Common myeloid progenitor, CD34-positive (primary cell): ENCODE results near the gene TFR2.

ENCODE experiments used
- CTCF ChIA-PET: fragments of 350-600 bp; sonication (Branson Sonifier 250); formaldehyde crosslinking; loops from one replicate; lab custom pipeline; 2021; ENCODE audit warnings: antibody characterized with exemption; lab: Charles Lee
- POLR2A ChIA-PET: fragments of 350-600 bp; sonication (Branson Sonifier 250); formaldehyde crosslinking; loops from one replicate; lab custom pipeline; 2021; ENCODE audit warnings: antibody characterized with exemption; lab: Charles Lee
- DNase-seq, 3 donors: peaks; one replicate each; pipeline versions ENCODE4 v3.0.0 to v3.0.0-alpha.2; 2013
- H3K27ac ChIP-seq, 2 experiments: 1 replicate in 1 of 2; 2 replicates in 1 of 2; pipeline ENCODE4 v1.7.0; 2013; ENCODE audit warnings: inconsistent platforms in 2 of 2, low read length in 2 of 2, mild to moderate bottlenecking in 2 of 2, low read depth in 1 of 2, moderate library complexity in 1 of 2; ENCODE audit not compliant: severe bottlenecking in 2 of 2, insufficient read depth in 1 of 2, poor library complexity in 1 of 2
- H3K27me3 ChIP-seq, 5 experiments: replicated peaks in 2 of 5; 1 replicate in 3 of 5; 2 replicates in 2 of 5; pipeline versions ENCODE4 v1.6.1 to v1.7.0; 2013; ENCODE audit warnings: low read length in 4 of 5, mild to moderate bottlenecking in 2 of 5, moderate library complexity in 2 of 5, inconsistent platforms in 1 of 5; ENCODE audit not compliant: insufficient read depth in 5 of 5, control insufficient read depth in 4 of 5
- H3K36me3 ChIP-seq, 4 experiments: 1 replicate in 2 of 4; 2 replicates in 2 of 4; pipeline versions ENCODE4 v1.6.1 to v1.7.0; 2013; ENCODE audit warnings: low read length in 3 of 4, control low read depth in 1 of 4, mild to moderate bottlenecking in 1 of 4; ENCODE audit not compliant: control insufficient read depth in 4 of 4, insufficient read depth in 4 of 4
- H3K4me1 ChIP-seq, 4 experiments: 1 replicate in 3 of 4; 2 replicates in 1 of 4; pipeline versions ENCODE4 v1.6.1 to v1.7.1; 2013; ENCODE audit warnings: low read length in 3 of 4, mild to moderate bottlenecking in 3 of 4, control low read depth in 1 of 4, inconsistent platforms in 1 of 4, moderate library complexity in 1 of 4; ENCODE audit not compliant: control insufficient read depth in 4 of 4, insufficient read depth in 4 of 4; ENCODE audit errors: control extremely low read depth in 1 of 4
- H3K4me3 ChIP-seq, 7 experiments: 1 replicate in 4 of 7; 2 replicates in 3 of 7; pipeline versions ENCODE4 v1.5.1 to v1.7.0; 2013; ENCODE audit warnings: mild to moderate bottlenecking in 7 of 7, low read length in 6 of 7, moderate library complexity in 6 of 7, inconsistent platforms in 2 of 7, low read depth in 2 of 7, control low read depth in 1 of 7; ENCODE audit not compliant: insufficient read depth in 4 of 7, control insufficient read depth in 1 of 7; ENCODE audit errors: extremely low read depth in 1 of 7
- H3K9me3 ChIP-seq, 5 experiments: 1 replicate in 4 of 5; 2 replicates in 1 of 5; pipeline versions ENCODE4 v1.6.1 to v1.7.1; 2013; ENCODE audit warnings: low read length in 4 of 5, mild to moderate bottlenecking in 2 of 5, inconsistent platforms in 1 of 5, low read depth in 1 of 5, moderate library complexity in 1 of 5; ENCODE audit not compliant: control insufficient read depth in 4 of 5, insufficient read depth in 2 of 5; ENCODE audit errors: control extremely low read depth in 1 of 5
- WGBS: methylation state at CpG from one replicate; pipeline ENCODE4 v1.1.5; 2013; ENCODE audit not compliant: insufficient coverage; 5-methylcytosine and 5-hydroxymethylcytosine counted together

TFR2 gene

DNA sequence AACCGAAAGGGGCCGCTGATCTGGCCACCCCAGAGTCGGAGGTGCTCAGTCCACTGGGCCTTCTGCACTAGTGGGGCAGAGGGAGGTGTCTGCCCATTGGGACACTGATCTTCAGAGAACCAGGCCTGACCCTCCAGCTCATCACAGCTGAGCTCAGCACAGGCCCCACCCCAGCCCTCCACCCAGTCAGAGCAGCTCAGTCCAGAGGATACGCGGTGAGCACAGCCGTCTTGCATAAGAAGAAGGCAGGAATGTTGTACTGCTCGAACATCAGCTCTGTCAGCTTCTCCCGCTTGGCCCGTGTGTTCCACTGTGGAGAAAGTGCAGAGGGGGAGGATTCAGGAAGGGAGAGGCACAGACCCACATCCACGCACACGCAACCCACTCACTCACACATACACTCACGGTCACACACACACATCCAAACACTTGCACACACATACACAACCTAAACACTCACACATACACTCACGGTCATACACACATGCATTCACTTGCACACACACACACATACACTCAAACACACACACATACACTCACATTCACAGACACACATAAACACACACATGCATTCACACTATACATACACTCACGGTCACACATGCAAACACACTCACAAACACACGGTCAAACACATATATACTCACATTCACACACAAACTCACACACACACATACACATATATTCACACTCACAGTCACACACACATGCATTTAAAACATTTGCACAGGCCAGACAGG, 8.6 kb upstream of the TFR2 start:
- ChIA-PET CTCF (interaction anchor here (1.1 kb wide), 1 partner anchor 16 kb away, joined by 5 read pairs; no protein-coding TSS in a partner anchor), POLR2A (no interaction called here)
- H3K27ac ChIP-seq: no peak overlapping the region

DNA sequence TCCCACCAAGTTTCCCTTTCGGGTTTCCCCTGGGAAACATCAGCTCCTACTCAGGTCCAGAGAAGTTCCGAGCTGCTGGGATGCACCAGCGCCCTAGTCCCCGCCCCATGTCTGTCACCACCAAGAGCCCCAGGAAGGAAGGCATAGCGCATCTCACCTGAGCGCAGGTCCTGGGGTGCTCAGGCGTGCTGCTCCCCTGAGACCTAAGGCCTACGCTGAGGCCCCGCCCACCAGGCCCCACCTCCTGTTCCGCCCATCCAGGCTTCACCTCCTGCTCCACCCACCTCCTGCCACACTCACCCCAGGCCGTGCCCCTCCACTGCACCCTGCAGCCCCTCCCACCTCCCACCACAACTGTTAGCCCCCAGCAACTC, 1.2 kb upstream of the TFR2 start:
- POLR2A ChIA-PET: no interaction called here
- peak; percentile 22 to 57 (median 35) for DNase-seq
- H3K9me3 ChIP-seq: no peaks in the 10 kb centered on the region
- H3K27me3 ChIP-seq: peaks cover 0 to 3% (median 0%) of the 10 kb centered on the region in 5 experiments
- H3K27ac ChIP-seq: peak overlapping the region in 1 of 2 experiments; percentile 70
- WGBS: 82% methylated on average over 11 of the region's 11 CpGs
- H3K4me1 ChIP-seq: peaks cover 0 to 26% (median 14%) of the 10 kb centered on the region in 4 experiments
- H3K4me3 ChIP-seq: peak overlapping the region in 1 of 7 experiments; percentile 19
- H3K36me3 ChIP-seq: no peaks in the 10 kb centered on the region
- CTCF ChIA-PET: interaction anchor here (0.8 to 1.4 kb wide), 4 partner anchors 9 to 177 kb away, joined by 3 to 5 read pairs (median 4); partner anchors contain the start of genes FBXO24 and LRCH4

More for the DNA sequence above, 8.6 kb upstream of the TFR2 start:
- 96% methylated on average over 5 of the region's 15 CpGs for WGBS
- Histone ChIP-seq H3K27me3 (peaks cover 2 to 28% (median 11%) of the 10 kb centered on the region in 5 experiments), H3K4me1 (no peaks in the 10 kb centered on the region), H3K36me3 (no peaks in the 10 kb centered on the region), H3K4me3 (no peak overlapping the region), H3K9me3 (no peaks in the 10 kb centered on the region)
- no peak for DNase-seq

DNA sequence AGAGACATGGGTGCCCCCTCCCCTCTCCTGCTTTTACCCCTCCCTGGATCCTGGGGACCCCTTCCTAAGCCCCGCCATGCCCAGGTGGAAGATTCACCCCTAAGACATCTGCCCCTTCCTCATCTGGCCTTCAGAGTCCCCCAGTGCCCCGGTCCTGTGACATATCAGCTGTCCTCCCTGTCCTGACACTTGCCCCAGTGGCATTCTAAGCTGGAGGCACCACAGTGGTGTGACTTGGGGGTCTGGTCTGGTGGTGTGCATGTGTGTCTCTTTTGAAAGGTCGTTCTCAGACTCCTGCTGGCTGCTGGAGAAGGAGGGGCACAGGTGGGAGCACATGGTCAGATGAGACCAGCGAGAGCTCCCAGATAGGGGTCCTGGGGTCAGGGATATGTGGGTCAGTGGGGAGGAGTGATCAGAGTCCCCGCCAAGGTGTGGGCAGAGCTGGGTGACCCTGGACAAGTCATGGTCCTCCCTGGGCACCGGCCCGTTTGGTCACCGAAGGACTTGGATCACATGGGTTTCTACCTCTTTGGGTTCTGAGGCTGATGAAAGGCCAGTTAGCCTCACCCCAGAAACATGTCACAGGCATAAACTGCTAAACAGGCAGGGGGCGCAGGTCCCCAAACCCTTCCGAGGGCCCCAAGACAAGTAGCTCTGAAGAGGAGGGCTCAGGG, 645 bp upstream of the TFR2 start:
- POLR2A ChIA-PET: no interaction called here
- H3K36me3 ChIP-seq: no peaks in the 10 kb centered on the region
- H3K4me3 ChIP-seq: peak overlapping the region in 1 of 7 experiments; percentile 19
- no peaks in the 10 kb centered on the region for H3K27me3 ChIP-seq
- H3K27ac ChIP-seq: peak overlapping the region in 1 of 2 experiments; percentile 70
- H3K4me1 ChIP-seq: peaks cover 0 to 26% (median 14%) of the 10 kb centered on the region in 4 experiments
- peak; percentile 18 to 22 (median 22) for DNase-seq
- WGBS: 93% methylated on average over 8 of the region's 10 CpGs
- H3K9me3 ChIP-seq: no peaks in the 10 kb centered on the region
- CTCF ChIA-PET: interaction anchor here (0.8 to 1.4 kb wide), 4 partner anchors 8 to 177 kb away, joined by 3 to 5 read pairs (median 4); partner anchors contain the start of genes FBXO24 and LRCH4

DNA sequence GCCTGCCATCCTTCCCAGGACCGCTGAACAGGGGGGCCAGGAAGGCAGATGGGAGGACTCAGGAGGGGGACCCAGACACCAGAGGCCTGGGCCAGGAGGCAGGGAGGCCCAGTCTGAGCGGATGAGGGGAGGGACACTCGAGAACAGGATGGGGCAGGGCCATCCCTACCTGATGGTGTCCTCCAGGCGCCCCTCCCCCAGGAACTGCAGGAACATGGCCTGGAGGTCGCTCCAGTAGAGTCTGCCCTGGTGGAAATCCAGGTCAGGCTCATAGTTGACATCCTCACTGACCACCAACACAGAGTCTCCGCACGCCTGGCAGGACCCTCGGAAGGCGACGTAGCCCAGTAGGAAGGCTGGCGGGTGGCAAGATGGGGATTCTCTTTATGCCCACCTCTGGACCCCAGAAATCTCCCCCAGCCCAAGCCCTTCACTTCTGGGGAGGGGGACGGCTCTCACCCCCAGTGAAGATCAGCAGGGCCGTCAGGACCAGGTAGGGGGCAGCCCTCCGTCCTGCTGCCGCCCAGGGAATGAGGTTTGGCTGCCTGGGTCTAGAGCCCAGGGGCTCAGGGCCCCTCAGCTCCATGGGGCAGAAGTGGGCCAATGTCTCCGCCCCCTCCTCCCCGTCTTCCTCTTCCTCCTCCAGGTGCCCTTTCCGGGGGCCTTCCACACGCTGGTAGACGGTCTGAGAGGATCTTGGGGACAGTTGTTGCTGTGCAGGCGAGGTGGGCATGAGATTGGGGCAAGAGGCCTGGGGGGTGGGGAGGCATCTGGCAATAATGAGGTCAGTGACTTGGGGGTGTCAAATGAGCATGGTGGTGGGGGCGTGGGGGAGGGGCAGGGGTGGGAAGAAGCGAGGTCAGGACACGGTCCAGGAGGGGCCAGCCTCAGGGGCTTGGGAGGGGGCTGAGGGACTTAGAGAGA, 573 bp downstream of the TFR2 start:
- CTCF ChIA-PET: interaction anchor here (0.8 to 2.1 kb wide), 5 partner anchors 10 to 56 kb away, joined by 3 to 6 read pairs (median 4); no protein-coding TSS in a partner anchor
- peak in 2 of 3 donors; percentile 49 to 60 for DNase-seq

DNA sequence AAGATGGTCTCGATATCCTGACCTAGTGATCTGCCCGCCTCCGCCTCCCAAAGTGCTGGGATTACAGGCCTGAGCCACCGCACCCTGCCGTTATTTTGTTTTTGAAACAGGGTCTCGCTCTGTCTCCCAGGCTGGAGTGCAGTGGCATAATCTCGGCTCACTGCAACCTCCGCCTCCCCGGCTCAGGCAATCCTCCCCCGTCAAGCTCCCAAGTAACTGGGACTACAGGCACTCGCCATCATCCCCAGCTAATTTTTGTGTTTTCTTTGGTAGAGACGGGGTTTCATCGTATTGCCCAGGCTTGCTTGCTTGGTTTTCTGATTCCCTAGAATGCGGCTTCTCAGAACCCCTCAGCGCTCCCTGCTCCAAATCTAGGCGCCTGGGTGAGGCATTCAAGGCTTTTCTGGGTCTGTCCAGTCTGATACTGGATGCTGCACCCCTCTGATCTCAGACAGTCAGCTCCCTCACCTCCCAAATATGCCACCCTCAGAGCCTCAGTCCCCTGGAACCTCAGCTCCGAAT, 1.3 kb downstream of the TFR2 start:
- WGBS: 96% methylated on average over 16 of the region's 17 CpGs
- H3K36me3 ChIP-seq: no peaks in the 10 kb centered on the region
- H3K27me3 ChIP-seq: no peaks in the 10 kb centered on the region
- POLR2A ChIA-PET: no interaction called here
- H3K4me3 ChIP-seq: peak overlapping the region in 2 of 7 experiments; percentile 27 to 53
- H3K27ac ChIP-seq: peak overlapping the region in 1 of 2 experiments; percentile 70
- CTCF ChIA-PET: interaction anchor here (0.8 to 2.1 kb wide), 6 partner anchors 9 to 57 kb away, joined by 3 to 6 read pairs (median 4); no protein-coding TSS in a partner anchor
- H3K4me1 ChIP-seq: peaks cover 0 to 26% (median 14%) of the 10 kb centered on the region in 4 experiments
- DNase-seq: no peak
- no peaks in the 10 kb centered on the region for H3K9me3 ChIP-seq

More for the DNA sequence above, 573 bp downstream of the TFR2 start:
- H3K4me1 ChIP-seq: peaks cover 0 to 26% (median 14%) of the 10 kb centered on the region in 4 experiments
- no peaks in the 10 kb centered on the region for H3K36me3 ChIP-seq
- 93% methylated on average over 10 of the region's 24 CpGs for WGBS
- H3K27ac ChIP-seq: peak overlapping the region in 1 of 2 experiments; percentile 70
- H3K27me3 ChIP-seq: no peaks in the 10 kb centered on the region
- POLR2A ChIA-PET: interaction anchor here (0.6 kb wide), 1 partner anchor 56 kb away, joined by 4 read pairs; no protein-coding TSS in a partner anchor
- no peaks in the 10 kb centered on the region for H3K9me3 ChIP-seq
- H3K4me3 ChIP-seq: peak overlapping the region in 6 of 7 experiments; percentile 2 to 65 (median 30)
